Hepatocyte (in vitro differentiated cells): Measurements from ENCODE around the gene ACTR8. TPM values are rescaled to one million over a fixed set of nuclear protein-coding genes. Genes with fewer than 3 reads are reported as not detected.
A peak's percentile ranks its signal among the peaks of the same experiment; 100 is the strongest.

ENCODE experiments used
- DNase-seq: peaks from one replicate; pipeline ENCODE4 v3.0.0-alpha.2; 2016; ENCODE audit warnings: low spot score
- H2AFZ ChIP-seq: fragments of 200-600 bp; sonication (generic); 2 replicates; pipeline ENCODE4 v1.6.0; 2016; ENCODE audit warnings: antibody characterized with exemption, mild to moderate bottlenecking
- H3K27ac ChIP-seq: fragments of 200-600 bp; sonication (generic); 2 replicates; pipeline ENCODE4 v1.5.1; 2016; ENCODE audit warnings: mild to moderate bottlenecking
- H3K27me3 ChIP-seq: fragments of 200-600 bp; sonication (generic); 2 replicates; pipeline ENCODE4 v1.6.1; 2016
- H3K36me3 ChIP-seq: fragments of 200-600 bp; sonication (generic); replicated peaks from 2 replicates; pipeline ENCODE4 v1.5.1; 2016; ENCODE audit warnings: low read depth; ENCODE audit not compliant: insufficient read depth
- H3K4me1 ChIP-seq: fragments of 200-600 bp; sonication (generic); 2 replicates; pipeline ENCODE4 v1.5.1; 2016; ENCODE audit warnings: mild to moderate bottlenecking, moderate library complexity; ENCODE audit not compliant: insufficient read depth
- H3K4me2 ChIP-seq: fragments of 200-600 bp; sonication (generic); 2 replicates; pipeline ENCODE4 v1.6.0; 2016
- H3K4me3 ChIP-seq: fragments of 200-600 bp; sonication (generic); 2 replicates; pipeline ENCODE4 v1.5.1; 2016; ENCODE audit warnings: mild to moderate bottlenecking
- H3K79me2 ChIP-seq: fragments of 200-600 bp; sonication (generic); 2 replicates; pipeline ENCODE4 v1.6.0; 2017; ENCODE audit warnings: mild to moderate bottlenecking
- H3K9me2 ChIP-seq: fragments of 200-600 bp; sonication (generic); replicated peaks from 2 replicates; pipeline ENCODE4 v1.6.0; 2017; ENCODE audit warnings: mild to moderate bottlenecking; ENCODE audit not compliant: insufficient read depth
- H3K9me3 ChIP-seq: fragments of 200-600 bp; sonication (generic); 2 replicates; pipeline ENCODE4 v1.5.1; 2016; ENCODE audit warnings: low read depth, mild to moderate bottlenecking
- H4K20me1 ChIP-seq: fragments of 200-600 bp; sonication (generic); 2 replicates; pipeline ENCODE4 v1.6.0; 2016; ENCODE audit warnings: mild to moderate bottlenecking; ENCODE audit not compliant: insufficient read depth, poor library complexity, severe bottlenecking
- EZH2 ChIP-seq: fragments of 200-600 bp; sonication (generic); IDR thresholded peaks from 2 replicates; pipeline ENCODE4 v1.6.1; 2016; ENCODE audit warnings: antibody characterized with exemption, mild to moderate bottlenecking, borderline replicate concordance
- EZH2phosphoT487 ChIP-seq: fragments of 200-600 bp; sonication (generic); IDR thresholded peaks from one replicate; pipeline ENCODE4 v1.6.1; 2018; ENCODE audit warnings: antibody characterized with exemption, mild to moderate bottlenecking, low read depth, moderate library complexity; ENCODE audit not compliant: unreplicated experiment, severe bottlenecking
- WGBS: methylation state at CpG from one replicate; pipeline ENCODE4 v1.1.6; 2016; ENCODE audit warnings: low lambda C conversion rate; ENCODE audit errors: missing lambda C conversion rate; 5-methylcytosine and 5-hydroxymethylcytosine counted together
- polyA plus RNA-seq: library from polyadenylated mRNA; unstranded; fragments of >200 nt; fragmentation: Nextera tagmentation; extraction: Ambion mirVana; gene quantifications from 2 replicates; pipeline ENCODE4 v1.2.1, GENCODE V29; 2016
- total RNA-seq: library from RNA; depleted of rRNA; stranded (reverse); fragments of >200 nt; gene quantifications from 2 replicates; pipeline ENCODE4 v1.2.3, GENCODE V29; 2014
- TF ChIP-seq, protein P1 (sequence below): fragments of 200-600 bp; sonication (generic); IDR thresholded peaks from 2 replicates; pipeline ENCODE4 v1.5.1; 2016; ENCODE audit warnings: antibody characterized with exemption, mild to moderate bottlenecking; ENCODE audit not compliant: poor library complexity

ACTR8 gene
- total and polyA plus RNA-seq, 2 experiments from 2014 or later, result 19.6 to 29.1 TPM

DNA sequence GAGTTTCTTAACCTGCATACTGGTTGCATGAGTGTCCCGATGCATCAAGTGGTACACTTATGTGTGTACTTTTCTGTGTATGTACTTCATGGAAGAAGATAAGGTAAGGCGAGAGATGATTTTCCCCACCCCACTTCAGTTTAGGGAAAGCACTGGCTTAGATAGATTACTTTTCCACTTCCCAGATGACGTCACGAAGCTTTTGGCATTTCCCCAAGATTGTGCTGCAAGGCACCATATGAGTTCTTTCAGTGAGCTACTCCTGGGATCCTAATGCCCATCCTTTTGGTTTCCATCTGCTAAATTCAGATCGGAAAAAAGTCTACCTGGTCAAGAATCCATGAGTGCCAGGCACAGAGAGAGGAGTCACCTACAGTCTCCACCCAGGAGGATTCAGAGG lies 31.1 kb downstream of the ACTR8 start:
- DNase-seq, result peak; percentile 50
- TF ChIP-seq EZH2phosphoT487, result no peak
- TF ChIP-seq EZH2, result no peak
- TF ChIP-seq, protein P1, sequence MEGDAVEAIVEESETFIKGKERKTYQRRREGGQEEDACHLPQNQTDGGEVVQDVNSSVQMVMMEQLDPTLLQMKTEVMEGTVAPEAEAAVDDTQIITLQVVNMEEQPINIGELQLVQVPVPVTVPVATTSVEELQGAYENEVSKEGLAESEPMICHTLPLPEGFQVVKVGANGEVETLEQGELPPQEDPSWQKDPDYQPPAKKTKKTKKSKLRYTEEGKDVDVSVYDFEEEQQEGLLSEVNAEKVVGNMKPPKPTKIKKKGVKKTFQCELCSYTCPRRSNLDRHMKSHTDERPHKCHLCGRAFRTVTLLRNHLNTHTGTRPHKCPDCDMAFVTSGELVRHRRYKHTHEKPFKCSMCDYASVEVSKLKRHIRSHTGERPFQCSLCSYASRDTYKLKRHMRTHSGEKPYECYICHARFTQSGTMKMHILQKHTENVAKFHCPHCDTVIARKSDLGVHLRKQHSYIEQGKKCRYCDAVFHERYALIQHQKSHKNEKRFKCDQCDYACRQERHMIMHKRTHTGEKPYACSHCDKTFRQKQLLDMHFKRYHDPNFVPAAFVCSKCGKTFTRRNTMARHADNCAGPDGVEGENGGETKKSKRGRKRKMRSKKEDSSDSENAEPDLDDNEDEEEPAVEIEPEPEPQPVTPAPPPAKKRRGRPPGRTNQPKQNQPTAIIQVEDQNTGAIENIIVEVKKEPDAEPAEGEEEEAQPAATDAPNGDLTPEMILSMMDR, result no peak
- no peak overlapping the region for H3K4me3 ChIP-seq

DNA sequence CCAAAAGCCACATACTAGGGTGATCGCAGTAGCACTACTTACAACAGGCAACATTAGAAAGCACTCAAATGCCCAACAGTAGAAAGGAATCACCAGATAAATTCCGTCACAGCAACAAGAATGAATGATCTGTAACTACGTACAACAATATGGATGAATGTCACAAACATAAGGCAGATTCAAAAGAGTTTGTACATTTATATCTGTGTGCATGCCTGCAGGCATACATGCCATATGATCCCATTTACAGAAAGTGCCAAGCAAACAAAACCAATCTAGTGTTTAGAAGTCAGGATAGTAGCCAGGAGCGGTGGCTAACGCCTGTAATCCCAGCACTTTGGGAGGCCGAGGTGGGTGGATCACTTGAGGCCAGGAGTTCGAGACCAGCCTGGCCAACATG lies 32.0 kb downstream of the ACTR8 start:
- no peak overlapping the region for H3K4me2 ChIP-seq
- H2AFZ ChIP-seq, result no peak overlapping the region
- H3K9me3 ChIP-seq, result no peaks in the 10 kb centered on the region
- peaks cover 9% of the 10 kb centered on the region for H3K4me1 ChIP-seq
- no peak for DNase-seq
- H3K4me3 ChIP-seq, result no peak overlapping the region
- H3K79me2 ChIP-seq, result peaks cover 3% of the 10 kb centered on the region
- TF ChIP-seq EZH2, result no peak
- TF ChIP-seq, protein P1, result no peak
- no peak for TF ChIP-seq EZH2phosphoT487
- H4K20me1 ChIP-seq, result no peaks in the 10 kb centered on the region
- no peaks in the 10 kb centered on the region for H3K9me2 ChIP-seq
- H3K36me3 ChIP-seq, result no peaks in the 10 kb centered on the region
- no peak overlapping the region for H3K27ac ChIP-seq
- 98% methylated on average over 7 of the region's 7 CpGs for WGBS
- no peaks in the 10 kb centered on the region for H3K27me3 ChIP-seq

More for the DNA sequence above, 31.1 kb downstream of the ACTR8 start:
- H3K9me3 ChIP-seq, result no peaks in the 10 kb centered on the region
- H4K20me1 ChIP-seq, result no peaks in the 10 kb centered on the region
- H3K4me2 ChIP-seq, result no peak overlapping the region
- H2AFZ ChIP-seq, result no peak overlapping the region
- peaks cover 4% of the 10 kb centered on the region for H3K4me1 ChIP-seq
- H3K27me3 ChIP-seq, result no peaks in the 10 kb centered on the region
- 74% methylated on average over 5 of the region's 5 CpGs for WGBS
- H3K36me3 ChIP-seq, result no peaks in the 10 kb centered on the region
- H3K79me2 ChIP-seq, result peaks cover 3% of the 10 kb centered on the region
- H3K27ac ChIP-seq, result no peak overlapping the region
- no peaks in the 10 kb centered on the region for H3K9me2 ChIP-seq

DNA sequence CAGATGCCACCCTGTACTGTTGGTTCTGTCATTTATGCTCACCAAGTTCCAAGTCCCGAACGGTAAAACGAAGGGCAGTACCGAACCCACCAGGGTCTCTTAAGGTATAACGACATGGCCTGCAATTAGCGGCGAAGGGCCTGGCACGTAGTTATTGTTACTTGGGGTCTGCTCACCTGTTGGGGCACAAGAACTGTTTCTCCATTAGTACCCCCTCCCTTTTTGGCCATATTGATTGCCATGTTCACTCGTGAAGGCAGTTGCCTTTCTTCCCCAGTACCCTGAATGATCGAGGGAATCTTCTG lies 35.1 kb downstream of the ACTR8 start:
- H3K4me3 ChIP-seq, result peak overlapping the region; percentile 45
- H3K27ac ChIP-seq, result no peak overlapping the region
- no peak for TF ChIP-seq EZH2
- no peak for TF ChIP-seq EZH2phosphoT487
- TF ChIP-seq, protein P1, result no peak
- WGBS, result 78% methylated on average over 10 of the region's 10 CpGs
- no peaks in the 10 kb centered on the region for H3K27me3 ChIP-seq
- H2AFZ ChIP-seq, result peak overlapping the region; percentile 67
- H3K9me2 ChIP-seq, result no peaks in the 10 kb centered on the region
- peaks cover 32% of the 10 kb centered on the region for H3K4me1 ChIP-seq
- peak overlapping the region; percentile 92 for H3K4me2 ChIP-seq
- no peaks in the 10 kb centered on the region for H4K20me1 ChIP-seq
- peaks cover 3% of the 10 kb centered on the region for H3K79me2 ChIP-seq
- H3K36me3 ChIP-seq, result no peaks in the 10 kb centered on the region
- no peak for DNase-seq
- H3K9me3 ChIP-seq, result no peaks in the 10 kb centered on the region
